HepG2 (cell line): ENCODE measurements around the gene ATP1B2. TPM values are rescaled to one million over a fixed set of nuclear protein-coding genes. Genes with fewer than 3 reads are reported as not detected.
"Not testable (repeated sequence)": the region's sequence is repeated elsewhere in the genome, so short reads cannot be mapped to it uniquely, and the experiment has no call there.

Source experiments
- ATAC-seq: fragments of 200-7000 bp; cut with Tn5 transposase; 3 replicates; pipeline ENCODE4 v1.9.1; 2020; ENCODE audit warnings: mild to moderate bottlenecking, moderate library complexity
- BruUV-seq: library from RNA; stranded (reverse); fragments of 400-500 nt; replicated peaks from 2 replicates; lab custom pipeline; 2021; lab: Mats Ljungman, UMichigan
- CTCF ChIA-PET: fragments of 300-600 bp; formaldehyde crosslinking; extraction: SDS; loops from one replicate; lab custom pipeline; 2021; ENCODE audit warnings: low total read pairs, inconsistent platforms, low intra/inter-chr PET ratio; lab: Yijun Ruan, JAX
- POLR2A ChIA-PET: fragments of 350-600 bp; sonication (Branson Sonifier 250); formaldehyde crosslinking; loops from one replicate; lab custom pipeline; 2020; ENCODE audit warnings: antibody characterized with exemption, inconsistent platforms; lab: Yijun Ruan, JAX
- DNase-seq: peaks from one replicate; pipeline ENCODE4 v3.0.0-alpha.2; 2015; ENCODE audit warnings: low spot score
- FAIRE-seq: peaks from 3 replicates; lab custom pipeline; 2011; peaks lifted over from hg19 to GRCh38; lab: Jason Lieb, UNC
- H2AFZ ChIP-seq: one replicate; pipeline ENCODE4 v1.6.1; 2011; ENCODE audit warnings: low read length, inconsistent platforms
- H3K27ac ChIP-seq: fragments of 300-600 bp; 3 replicates; pipeline ENCODE4 v1.8.0; 2011; ENCODE audit warnings: mixed run types, mild to moderate bottlenecking, mixed read lengths, low read length, inconsistent platforms; ENCODE audit not compliant: insufficient read depth; ENCODE audit errors: extremely low read length
- H3K27me3 ChIP-seq, 2 experiments: fragments of 200-600 bp in 1 of 2; 2 replicates in 1 of 2; 3 replicates in 1 of 2; pipeline versions ENCODE4 v1.6.0 to v1.8.0; 2011; ENCODE audit warnings: low read length in 2 of 2, mild to moderate bottlenecking in 2 of 2, moderate library complexity in 2 of 2, inconsistent platforms in 1 of 2; ENCODE audit not compliant: insufficient read depth in 2 of 2, control insufficient read depth in 1 of 2
- H3K36me3 ChIP-seq, 2 experiments: fragments of 200-600 bp in 1 of 2; replicated peaks in 1 of 2; 2 replicates in 1 of 2; 3 replicates in 1 of 2; pipeline versions ENCODE4 v1.5.1 to v1.8.0; 2011; ENCODE audit warnings: low read length in 2 of 2, inconsistent platforms in 1 of 2; ENCODE audit not compliant: insufficient read depth in 2 of 2, control insufficient read depth in 1 of 2
- H3K4me1 ChIP-seq: 2 replicates; pipeline ENCODE4 v1.5.1; 2012; ENCODE audit warnings: low read length, inconsistent platforms; ENCODE audit not compliant: insufficient read depth
- H3K4me2 ChIP-seq: 2 replicates; pipeline ENCODE4 v1.6.0; 2011; ENCODE audit warnings: low read depth, low read length, inconsistent platforms
- H3K4me3 ChIP-seq, 3 experiments: fragments of 200-600 bp in 1 of 3; sonication (generic), shearing (Covaris generic) in 1 of 3; replicated peaks in 1 of 3; 2 replicates each; pipeline ENCODE4 v1.5.1; 2011 to 2016; ENCODE audit warnings: low read length in 3 of 3, inconsistent platforms in 2 of 3, low read depth in 2 of 3, mild to moderate bottlenecking in 2 of 3, control low read depth in 1 of 3, mixed read lengths in 1 of 3; ENCODE audit not compliant: insufficient read depth in 1 of 3
- H3K79me2 ChIP-seq: one replicate; pipeline ENCODE4 v1.6.1; 2011; ENCODE audit warnings: low read length, inconsistent platforms; ENCODE audit not compliant: insufficient read depth
- H3K9ac ChIP-seq: 2 replicates; pipeline ENCODE4 v1.6.0; 2011; ENCODE audit warnings: mild to moderate bottlenecking, low read depth, low read length, inconsistent platforms; ENCODE audit not compliant: insufficient read depth
- H3K9me3 ChIP-seq: 2 replicates; pipeline ENCODE4 v1.5.1; 2012; ENCODE audit warnings: mild to moderate bottlenecking, low read length
- H4K20me1 ChIP-seq: 2 replicates; pipeline ENCODE4 v1.6.0; 2011; ENCODE audit warnings: inconsistent platforms, mild to moderate bottlenecking, low read length, moderate library complexity; ENCODE audit not compliant: insufficient read depth
- HNRNPH1 ChIP-seq: fragments of 200-400 bp; formaldehyde crosslinking; optimal IDR thresholded peaks from 2 replicates; pipeline ENCODE3; 2017; ENCODE audit warnings: mild to moderate bottlenecking, low read depth, low read length
- KLF12 ChIP-seq: sonication (generic); formaldehyde crosslinking; IDR thresholded peaks from 2 replicates; pipeline ENCODE4 v1.4.0; 2020; ENCODE audit warnings: missing genetic modification reagents, borderline replicate concordance
- NR2C2 ChIP-seq: sonication (generic); formaldehyde crosslinking; IDR thresholded peaks from 2 replicates; pipeline ENCODE4 v1.4.0; 2020; ENCODE audit warnings: missing genetic modification reagents, mild to moderate bottlenecking, moderate library complexity, borderline replicate concordance
- NR3C1 ChIP-seq: sonication (generic); formaldehyde crosslinking; IDR thresholded peaks from 2 replicates; pipeline ENCODE4 v1.4.0; 2020; ENCODE audit warnings: missing genetic modification reagents
- SRY ChIP-seq: sonication (generic); formaldehyde crosslinking; IDR thresholded peaks from 2 replicates; pipeline ENCODE4 v1.8.0; 2022; ENCODE audit warnings: mild to moderate bottlenecking, missing genetic modification reagents
- ZNF281 ChIP-seq: sonication (generic); formaldehyde crosslinking; IDR thresholded peaks from 2 replicates; pipeline ENCODE4 v1.4.0; 2020; ENCODE audit warnings: missing genetic modification reagents, borderline replicate concordance
- ZNF331 ChIP-seq: sonication (generic); formaldehyde crosslinking; IDR thresholded peaks from 2 replicates; pipeline ENCODE4 v1.4.0; 2020; ENCODE audit warnings: missing genetic modification reagents
- ZNF33B ChIP-seq: sonication (generic); formaldehyde crosslinking; IDR thresholded peaks from 2 replicates; pipeline ENCODE4 v1.5.1; 2020; ENCODE audit warnings: mild to moderate bottlenecking, missing genetic modification reagents
- ZNF446 ChIP-seq: sonication (generic); formaldehyde crosslinking; IDR thresholded peaks from 2 replicates; pipeline ENCODE4 v1.5.0; 2020; ENCODE audit warnings: mild to moderate bottlenecking, missing genetic modification reagents
- ZNF569 ChIP-seq: sonication (generic); formaldehyde crosslinking; IDR thresholded peaks from 2 replicates; pipeline ENCODE4 v1.5.0; 2020; ENCODE audit warnings: mild to moderate bottlenecking, missing genetic modification reagents, moderate library complexity, borderline replicate concordance
- WGBS: methylation state at CpG from one replicate; pipeline ENCODE4 v1.1.6; 2017; ENCODE audit warnings: low lambda C conversion rate; 5-methylcytosine and 5-hydroxymethylcytosine counted together
- in situ Hi-C: cut with HindIII; loops from 2 replicates; pipeline ENCODE4 v1.10.0; 2017; ENCODE audit warnings: low pct_unique_long_range_greater_than_20kb; ENCODE audit not compliant: extremely low pct_ligation_motif_present
- intact Hi-C: fragments of 100-400 bp; cut with micrococcal nuclease; formaldehyde crosslinking; loops from one replicate; pipeline ENCODE4 v1.10.0; 2022; ENCODE audit not compliant: unreplicated experiment
- polyA plus RNA-seq, 8 experiments: library from polyadenylated mRNA; depleted of rRNA in 3 of 8; stranded (reverse) in 7 of 8; unstranded in 1 of 8; fragments of >200 nt; fragmentation: Illumina TruSeq in 4 of 8; extraction: Trizol in 4 of 8; gene quantifications; 2 replicates each; pipeline versions ENCODE4 v1.2.1 to v1.2.3, GENCODE V29; 2011 to 2016; ENCODE audit warnings: low read depth in 4 of 8, missing spikeins in 1 of 8, mixed read lengths in 1 of 8; ENCODE audit not compliant: insufficient read depth in 1 of 8
- total RNA-seq, 5 experiments: library from RNA; depleted of rRNA; stranded (reverse); fragments of >200 nt; fragmentation: Illumina TruSeq; extraction: Trizol; gene quantifications; 2 replicates each; pipeline ENCODE4 v1.2.3, GENCODE V29; 2016; ENCODE audit warnings: low read depth in 1 of 5

The ATP1B2 gene
- total and polyA plus RNA-seq, 2 of the 13 experiments (the other 11 are each of a cell fraction or from before 2014, with no cell fraction given), result not detected

GRCh38 chr17:7640783-7641182 lies 9.9 kb upstream of the ATP1B2 start:
- intact Hi-C loops, result no loop called here
- Histone ChIP-seq H3K79me2 (no peaks in the 10 kb centered on the region), H4K20me1 (no peaks in the 10 kb centered on the region), H3K4me1 (no peaks in the 10 kb centered on the region), H3K27me3 (no peaks in the 10 kb centered on the region; a peak in 1 of 5 replicates), H2AFZ (no peak overlapping the region), H3K27ac (no peak overlapping the region), H3K4me3 (no peak overlapping the region), H3K9ac (no peak overlapping the region), H3K9me3 (no peaks in the 10 kb centered on the region), H3K36me3 (no peaks in the 10 kb centered on the region), H3K4me2 (no peak overlapping the region)
- ChIA-PET CTCF (no interaction called here), POLR2A (no interaction called here)
- ATAC-seq (no peak), FAIRE-seq (no peak), DNase-seq (no peak)
- in situ Hi-C loops, result no loop called here
- TF ChIP-seq HNRNPH1 (no peak), NR2C2 (CRISPR knock-in tag) (no peak), SRY (no peak), NR3C1 (CRISPR knock-in tag) (no peak), ZNF331 (no peak), ZNF33B (CRISPR knock-in tag) (no peak), ZNF446 (CRISPR knock-in tag) (no peak), KLF12 (no peak), ZNF569 (CRISPR knock-in tag) (no peak), ZNF281 (CRISPR knock-in tag) (no peak)
- 78% methylated on average over 8 of the region's 26 CpGs for WGBS
- no TSS peak for BruUV-seq

GRCh38 chr17:7641635-7642034 lies 9.1 kb upstream of the ATP1B2 start:
- CTCF ChIA-PET, H3K36me3 ChIP-seq, H3K27me3 ChIP-seq, H3K27ac ChIP-seq, ATAC-seq, H4K20me1 ChIP-seq, H3K9ac ChIP-seq, DNase-seq, FAIRE-seq, H3K4me3 ChIP-seq, H2AFZ ChIP-seq, H3K9me3 ChIP-seq, in situ Hi-C loops, intact Hi-C loops, H3K79me2 ChIP-seq, H3K4me2 ChIP-seq, H3K4me1 ChIP-seq, BruUV-seq: not testable (repeated sequence)
- WGBS, result 45% methylated on average over 6 of the region's 7 CpGs
- POLR2A ChIA-PET, result interaction anchor here (1.4 to 1.7 kb wide), 2 partner anchors 14 to 46 kb away, joined by 3 to 4 read pairs; partner anchors contain the start of genes SAT2 and TP53
